ENCODE data around the gene NR0B1. TPM values are rescaled to one million over a fixed set of nuclear protein-coding genes. Genes with fewer than 3 reads are reported as not detected.
A peak's percentile ranks its signal among the peaks of the same experiment; 100 is the strongest.

NR0B1 gene
- polyA plus RNA-seq (ENCODE audit: insufficient read length in 4 of 4): under 1 TPM; 0.10 to 0.42 (median 0.16) TPM

GRCh38 chrX:30309139-30309571, at the start of gene NR0B1:
Gene NR0B1 (minus strand): TSS chrX:30309390. CDS start chrX:30309363, 27 bp downstream.
- DNase-seq (ENCODE audit: low read depth in 4 of 4, low spot score in 3 of 4): no peak

GRCh38 chrX:30349946-30350345, 40.8 kb upstream of the NR0B1 start:
- DNase-seq (ENCODE audit: low read depth in 4 of 4, low spot score in 3 of 4): no peak

GRCh38 chrX:30343206-30343605, 34.0 kb upstream of the NR0B1 start:
- no peak for DNase-seq (ENCODE audit: low read depth in 4 of 4, low spot score in 3 of 4)

- no peak for DNase-seq (ENCODE audit: low read depth in 4 of 4, low spot score in 3 of 4)
Observed at GRCh38 chrX:30340753-30341152, 31.6 kb upstream of the NR0B1 start.

GRCh38 chrX:30327762-30328161, 18.6 kb upstream of the NR0B1 start:
- no peak for DNase-seq (ENCODE audit: low read depth in 4 of 4, low spot score in 3 of 4)

GRCh38 chrX:30317308-30317707, 8.1 kb upstream of the NR0B1 start:
- DNase-seq (ENCODE audit: low read depth in 4 of 4, low spot score in 3 of 4): no peak

- DNase-seq (ENCODE audit: low read depth in 4 of 4, low spot score in 3 of 4): no peak
Observed at GRCh38 chrX:30313322-30313721, 4.1 kb upstream of the NR0B1 start.

- DNase-seq (ENCODE audit: low read depth in 4 of 4, low spot score in 3 of 4): no peak
Observed at GRCh38 chrX:30312858-30313257, 3.7 kb upstream of the NR0B1 start.

- no peak for DNase-seq (ENCODE audit: low read depth in 4 of 4, low spot score in 3 of 4)
Observed at GRCh38 chrX:30310429-30311206, 1.4 kb upstream of the NR0B1 start.

- DNase-seq (ENCODE audit: low read depth in 4 of 4, low spot score in 3 of 4): no peak
Observed at GRCh38 chrX:30308263-30309138, 689 bp downstream of the NR0B1 start.

GRCh38 chrX:30307466-30307865, 1.7 kb downstream of the NR0B1 start:
- DNase-seq (ENCODE audit: low read depth in 4 of 4, low spot score in 3 of 4): no peak

GRCh38 chrX:30304866-30305265, 4.3 kb downstream of the NR0B1 start:
- no peak for DNase-seq (ENCODE audit: low read depth in 4 of 4, low spot score in 3 of 4)

- DNase-seq (ENCODE audit: low read depth in 4 of 4, low spot score in 3 of 4): no peak
Observed at GRCh38 chrX:30302956-30303355, 6.2 kb downstream of the NR0B1 start.

GRCh38 chrX:30301963-30302362, 7.2 kb downstream of the NR0B1 start:
- peak in 1 of 4 donors; percentile 24 for DNase-seq (ENCODE audit: low read depth in 4 of 4, low spot score in 3 of 4)

GRCh38 chrX:30301208-30301607, 8.0 kb downstream of the NR0B1 start:
- no peak for DNase-seq (ENCODE audit: low read depth in 4 of 4, low spot score in 3 of 4)

- DNase-seq (ENCODE audit: low read depth in 4 of 4, low spot score in 3 of 4): no peak
Observed at GRCh38 chrX:30296408-30297254, 12.6 kb downstream of the NR0B1 start.

- no peak for DNase-seq (ENCODE audit: low read depth in 4 of 4, low spot score in 3 of 4)
Observed at GRCh38 chrX:30283456-30284200, 25.6 kb downstream of the NR0B1 start.

GRCh38 chrX:30282527-30282926, 26.7 kb downstream of the NR0B1 start:
- DNase-seq (ENCODE audit: low read depth in 4 of 4, low spot score in 3 of 4): no peak

GRCh38 chrX:30280428-30280827, 28.8 kb downstream of the NR0B1 start:
- no peak for DNase-seq (ENCODE audit: low read depth in 4 of 4, low spot score in 3 of 4)

GRCh38 chrX:30278365-30278764, 30.8 kb downstream of the NR0B1 start:
- DNase-seq (ENCODE audit: low read depth in 4 of 4, low spot score in 3 of 4): no peak

Measured in right renal pelvis (tissue), 4 donors.